Breast epithelium (tissue), 4 donors: ENCODE data around the gene TOGARAM1. TPM values are rescaled to one million over a fixed set of nuclear protein-coding genes. Genes with fewer than 3 reads are reported as not detected.
"Not testable (repeated sequence)": the region's sequence is repeated elsewhere in the genome, so short reads cannot be mapped to it uniquely, and the experiment has no call there.

Source experiments
- DNase-seq, 2 donors: peaks; one replicate each; pipeline ENCODE4 v3.0.0-alpha.2; 2019; ENCODE audit warnings: low spot score in 2 of 2
- H3K27ac ChIP-seq, 2 donors: fragments of 200-600 bp; sonication (generic) in 1 of 2; one replicate each; pipeline ENCODE4 v1.5.1; 2016 to 2019; ENCODE audit warnings: mild to moderate bottlenecking in 1 of 2
- H3K27me3 ChIP-seq, 2 donors: fragments of 200-600 bp; sonication (generic) in 1 of 2; one replicate each; pipeline versions ENCODE4 v1.5.1 to v1.6.0; 2017 to 2019; ENCODE audit warnings: control low read depth in 1 of 2, mild to moderate bottlenecking in 1 of 2
- H3K36me3 ChIP-seq: fragments of 200-600 bp; one replicate; pipeline ENCODE4 v1.5.1; 2019
- H3K4me1 ChIP-seq, 2 donors: fragments of 200-600 bp; sonication (generic); one replicate each; pipeline ENCODE4 v1.5.1; 2016 to 2019; ENCODE audit warnings: control low read depth in 1 of 2
- H3K4me3 ChIP-seq, 3 donors: fragments of 200-600 bp; sonication (generic); 1 replicate in 2 of 3; 2 replicates in 1 of 3; pipeline ENCODE4 v1.5.1; 2016 to 2019; ENCODE audit warnings: mild to moderate bottlenecking in 3 of 3, moderate library complexity in 2 of 3
- H3K9me3 ChIP-seq, 2 donors: fragments of 200-600 bp; sonication (generic) in 1 of 2; one replicate each; pipeline ENCODE4 v1.5.1; 2016 to 2019; ENCODE audit warnings: control low read depth in 1 of 2
- POLR2A ChIP-seq: fragments of 450-650 bp; IDR thresholded peaks from one replicate; pipeline ENCODE4 v1.6.1; 2016; ENCODE audit warnings: antibody characterized with exemption, mild to moderate bottlenecking, moderate library complexity
- POLR2AphosphoS5 ChIP-seq, 3 donors: sonication (generic); formaldehyde crosslinking; IDR thresholded peaks; one replicate each; pipeline ENCODE4 v1.6.1; 2017; ENCODE audit warnings: antibody characterized with exemption in 3 of 3
- intact Hi-C: fragments of 100-400 bp; cut with DNase I; formaldehyde crosslinking; loops from one replicate; pipeline ENCODE4 v1.15.1; 2023; ENCODE audit warnings: low total_unique reads
- total RNA-seq, 3 donors: library from RNA; depleted of rRNA; stranded (reverse); fragments of >200 nt; gene quantifications; one replicate each; pipeline ENCODE4 v1.1.0, GENCODE V29; 2016
- TF ChIP-seq, protein P1 (sequence below), 3 donors: fragments of 450-650 bp; IDR thresholded peaks; one replicate each; pipeline ENCODE4 v1.5.1; 2016 to 2017; ENCODE audit warnings: antibody characterized with exemption in 3 of 3, mild to moderate bottlenecking in 3 of 3, moderate library complexity in 3 of 3

TOGARAM1 gene
- total RNA-seq, 3 donors from 2014 or later = 21.3 to 38.1 (median 22.9) TPM

DNA sequence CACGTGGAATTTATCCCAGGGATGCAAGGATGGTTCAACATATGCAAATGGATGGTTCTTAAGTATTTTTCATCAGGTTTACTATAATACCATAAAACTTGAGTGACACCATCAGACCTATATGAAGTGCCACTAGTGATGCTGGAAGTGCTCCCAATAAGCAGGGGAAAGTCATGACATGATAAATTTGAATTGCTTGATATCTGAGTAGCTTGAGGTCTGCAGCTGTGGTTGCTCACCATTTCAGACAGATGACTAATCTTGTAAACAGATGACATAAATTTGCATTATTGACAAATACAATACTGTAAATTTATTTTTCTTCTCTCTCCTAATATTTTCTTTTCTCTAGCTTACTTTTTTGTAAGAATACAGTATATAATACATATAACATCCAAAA lies 108.2 kb downstream of the TOGARAM1 start:
- no peaks in the 10 kb centered on the region for H3K27me3 ChIP-seq
- H3K36me3 ChIP-seq = no peaks in the 10 kb centered on the region
- intact Hi-C loops = no loop called here
- H3K9me3 ChIP-seq = no peaks in the 10 kb centered on the region
- H3K4me3 ChIP-seq = no peak overlapping the region
- H3K27ac ChIP-seq = no peak overlapping the region
- no peak for TF ChIP-seq POLR2AphosphoS5 (IDR thresholded peaks at IDR 0.05)
- TF ChIP-seq, protein P1, sequence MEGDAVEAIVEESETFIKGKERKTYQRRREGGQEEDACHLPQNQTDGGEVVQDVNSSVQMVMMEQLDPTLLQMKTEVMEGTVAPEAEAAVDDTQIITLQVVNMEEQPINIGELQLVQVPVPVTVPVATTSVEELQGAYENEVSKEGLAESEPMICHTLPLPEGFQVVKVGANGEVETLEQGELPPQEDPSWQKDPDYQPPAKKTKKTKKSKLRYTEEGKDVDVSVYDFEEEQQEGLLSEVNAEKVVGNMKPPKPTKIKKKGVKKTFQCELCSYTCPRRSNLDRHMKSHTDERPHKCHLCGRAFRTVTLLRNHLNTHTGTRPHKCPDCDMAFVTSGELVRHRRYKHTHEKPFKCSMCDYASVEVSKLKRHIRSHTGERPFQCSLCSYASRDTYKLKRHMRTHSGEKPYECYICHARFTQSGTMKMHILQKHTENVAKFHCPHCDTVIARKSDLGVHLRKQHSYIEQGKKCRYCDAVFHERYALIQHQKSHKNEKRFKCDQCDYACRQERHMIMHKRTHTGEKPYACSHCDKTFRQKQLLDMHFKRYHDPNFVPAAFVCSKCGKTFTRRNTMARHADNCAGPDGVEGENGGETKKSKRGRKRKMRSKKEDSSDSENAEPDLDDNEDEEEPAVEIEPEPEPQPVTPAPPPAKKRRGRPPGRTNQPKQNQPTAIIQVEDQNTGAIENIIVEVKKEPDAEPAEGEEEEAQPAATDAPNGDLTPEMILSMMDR (IDR thresholded peaks at IDR 0.05) = no peak
- no peak for TF ChIP-seq POLR2A
- H3K4me1 ChIP-seq = no peaks in the 10 kb centered on the region
- no peak for DNase-seq

- TF ChIP-seq POLR2A (no peak), POLR2AphosphoS5 (IDR thresholded peaks at IDR 0.05) (no peak)
- TF ChIP-seq, protein P1 (IDR thresholded peaks at IDR 0.05) = no peak
- Histone ChIP-seq H3K4me1 (no peaks in the 10 kb centered on the region), H3K27ac (no peak overlapping the region), H3K36me3 (no peaks in the 10 kb centered on the region), H3K27me3 (no peaks in the 10 kb centered on the region), H3K9me3 (no peaks in the 10 kb centered on the region), H3K4me3 (no peak overlapping the region)
- intact Hi-C loops = no loop called here
- DNase-seq = no peak
Observed at GRCh38 chr14:45072126-45072525, 110.1 kb downstream of the TOGARAM1 start.

DNA sequence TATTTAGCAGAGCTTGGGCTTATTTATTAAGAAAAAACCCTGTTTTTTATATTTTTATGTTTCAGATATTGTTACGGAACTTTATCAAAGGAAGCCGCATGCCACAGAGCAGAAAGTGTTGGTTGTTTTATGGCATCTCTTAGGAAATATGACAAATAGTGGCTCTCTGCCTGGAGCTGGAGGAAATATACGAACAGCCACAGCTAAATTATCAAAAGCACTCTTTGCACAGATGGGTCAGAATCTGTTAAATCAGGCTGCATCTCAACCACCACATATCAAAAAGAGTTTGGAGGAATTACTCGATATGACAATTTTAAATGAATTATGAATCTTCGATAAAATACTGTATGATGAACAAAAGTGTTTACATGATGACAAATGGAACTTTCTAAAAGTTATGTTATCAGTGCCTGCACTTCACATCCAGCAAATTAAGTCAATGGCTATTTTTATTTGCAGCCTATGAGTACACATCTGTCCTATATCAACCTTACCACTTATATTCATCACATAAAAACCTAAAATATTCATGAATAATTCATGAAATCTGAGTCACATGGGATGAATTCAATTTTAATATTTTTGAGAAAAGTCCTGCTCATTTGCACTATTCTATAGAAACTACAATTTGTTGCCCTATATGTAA lies 111.4 kb downstream of the TOGARAM1 start:
- Histone ChIP-seq H3K27ac (no peak overlapping the region), H3K27me3 (no peaks in the 10 kb centered on the region), H3K4me3 (no peak overlapping the region), H3K9me3 (no peaks in the 10 kb centered on the region), H3K4me1 (no peaks in the 10 kb centered on the region), H3K36me3 (no peaks in the 10 kb centered on the region)
- TF ChIP-seq POLR2AphosphoS5 (IDR thresholded peaks at IDR 0.05) (no peak), POLR2A (no peak)
- TF ChIP-seq, protein P1 (IDR thresholded peaks at IDR 0.05) = no peak
- intact Hi-C loops = no loop called here
- DNase-seq = no peak

GRCh38 chr14:45078323-45078722 lies 116.3 kb downstream of the TOGARAM1 start:
- intact Hi-C loops = no loop called here
- no peak for DNase-seq
- Histone ChIP-seq H3K4me1 (no peaks in the 10 kb centered on the region), H3K36me3 (no peaks in the 10 kb centered on the region), H3K27ac (no peak overlapping the region), H3K4me3 (no peak overlapping the region), H3K27me3 (no peaks in the 10 kb centered on the region), H3K9me3 (no peaks in the 10 kb centered on the region)
- TF ChIP-seq POLR2A = no peak
- TF ChIP-seq, protein P1 (IDR thresholded peaks at IDR 0.05) = no peak
- TF ChIP-seq POLR2AphosphoS5 (IDR thresholded peaks at IDR 0.05) = no peak

DNA sequence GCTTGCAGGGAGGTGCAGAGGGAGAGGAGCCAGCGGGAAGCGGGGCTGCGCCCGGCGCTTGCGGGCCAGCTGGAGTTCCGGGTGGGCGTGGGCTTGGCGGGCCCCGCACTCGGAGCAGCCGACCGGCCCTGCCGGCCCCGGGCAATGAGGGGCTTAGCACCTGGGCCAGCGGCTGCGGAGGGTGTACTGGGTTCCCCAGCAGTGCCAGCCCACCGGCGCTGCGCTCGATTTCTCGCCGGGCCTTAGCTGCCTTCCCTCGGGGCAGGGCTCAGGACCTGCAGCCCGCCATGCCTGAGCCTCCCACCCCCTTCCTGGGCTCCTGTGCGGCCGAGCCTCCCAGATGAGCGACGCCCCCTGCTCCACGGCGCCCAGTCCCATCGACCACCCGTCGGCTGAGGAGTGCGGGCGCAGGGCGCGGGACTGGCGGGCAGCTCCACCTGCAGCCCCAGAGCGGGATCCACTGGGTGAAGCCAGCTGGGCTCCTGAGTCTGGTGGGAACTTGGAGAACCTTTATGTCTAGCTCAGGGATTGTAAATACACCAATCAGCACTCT lies 118.5 kb downstream of the TOGARAM1 start:
- H3K9me3 ChIP-seq, H3K36me3 ChIP-seq, H3K4me3 ChIP-seq, H3K4me1 ChIP-seq, DNase-seq, intact Hi-C loops, H3K27me3 ChIP-seq, H3K27ac ChIP-seq: not testable (repeated sequence)

DNA sequence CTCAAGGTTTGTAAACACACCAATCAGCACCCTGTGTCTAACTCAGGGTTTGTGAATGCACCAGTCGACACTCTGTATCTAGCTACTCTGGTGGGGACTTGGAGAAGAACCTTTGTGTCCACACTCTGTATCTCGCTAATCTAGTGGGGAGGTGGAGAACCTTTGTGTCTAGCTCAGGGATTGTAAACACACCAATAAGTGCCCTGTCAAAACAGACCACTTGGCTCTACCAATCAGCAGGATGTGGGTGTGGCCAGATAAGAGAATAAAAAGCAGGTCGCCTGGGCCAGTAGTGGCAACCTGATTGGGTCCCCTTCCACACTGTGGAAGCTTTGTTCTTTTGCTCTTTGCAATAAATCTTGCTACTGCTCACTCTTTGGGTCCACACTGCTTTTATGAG lies 119.1 kb downstream of the TOGARAM1 start:
- intact Hi-C loops, H3K4me1 ChIP-seq, H3K4me3 ChIP-seq, H3K27ac ChIP-seq, H3K36me3 ChIP-seq, H3K27me3 ChIP-seq, H3K9me3 ChIP-seq, DNase-seq: not testable (repeated sequence)
